ENCODE results near the gene NUFIP2. TPM values are rescaled to one million over a fixed set of nuclear protein-coding genes. Genes with fewer than 3 reads are reported as not detected.

Gene NUFIP2
- total RNA-seq, 1 donor from 2014 or later: 61.8 TPM

GRCh38 chr17:29263916-29264315 is 30.0 kb downstream of the NUFIP2 start:
- Mint-ChIP-seq H3K9me3 (no peaks in the 10 kb centered on the region), H3K36me3 (ENCODE audit: low read depth) (peaks cover 78% of the 10 kb centered on the region), H3K27me3 (no peaks in the 10 kb centered on the region), H3K4me3 (no peak overlapping the region), H3K27ac (no peak overlapping the region), H3K4me1 (no peaks in the 10 kb centered on the region)
- ChIA-PET POLR2A (no interaction called here), CTCF (no interaction called here)
- no peak for ATAC-seq (ENCODE audit: low read depth)
- no peak for TF ChIP-seq CTCF (IDR thresholded peaks at IDR 0.05)
- DNase-seq: no peak
- intact Hi-C loops (cut with micrococcal nuclease): no loop called here

- H3K27me3 Mint-ChIP-seq: no peaks in the 10 kb centered on the region
- H3K4me3 Mint-ChIP-seq: no peak overlapping the region
- peaks cover 62% of the 10 kb centered on the region for H3K36me3 Mint-ChIP-seq (ENCODE audit: low read depth)
- TF ChIP-seq CTCF (IDR thresholded peaks at IDR 0.05): no peak
- CTCF ChIA-PET: interaction anchor here (0.9 to 1.4 kb wide), 2 partner anchors 109 to 112 kb away, joined by 3 to 4 read pairs; no protein-coding TSS in a partner anchor
- ATAC-seq (ENCODE audit: low read depth): no peak
- no peaks in the 10 kb centered on the region for H3K9me3 Mint-ChIP-seq
- POLR2A ChIA-PET: interaction anchor here (0.6 kb wide), 1 partner anchor 109 kb away, joined by 3 read pairs; no protein-coding TSS in a partner anchor
- H3K27ac Mint-ChIP-seq: no peak overlapping the region
- peaks cover 3% of the 10 kb centered on the region for H3K4me1 Mint-ChIP-seq
- DNase-seq: no peak
- intact Hi-C loops (cut with micrococcal nuclease): no loop called here
Measured at GRCh38 chr17:29257756-29258155, 36.2 kb downstream of the NUFIP2 start.

DNA sequence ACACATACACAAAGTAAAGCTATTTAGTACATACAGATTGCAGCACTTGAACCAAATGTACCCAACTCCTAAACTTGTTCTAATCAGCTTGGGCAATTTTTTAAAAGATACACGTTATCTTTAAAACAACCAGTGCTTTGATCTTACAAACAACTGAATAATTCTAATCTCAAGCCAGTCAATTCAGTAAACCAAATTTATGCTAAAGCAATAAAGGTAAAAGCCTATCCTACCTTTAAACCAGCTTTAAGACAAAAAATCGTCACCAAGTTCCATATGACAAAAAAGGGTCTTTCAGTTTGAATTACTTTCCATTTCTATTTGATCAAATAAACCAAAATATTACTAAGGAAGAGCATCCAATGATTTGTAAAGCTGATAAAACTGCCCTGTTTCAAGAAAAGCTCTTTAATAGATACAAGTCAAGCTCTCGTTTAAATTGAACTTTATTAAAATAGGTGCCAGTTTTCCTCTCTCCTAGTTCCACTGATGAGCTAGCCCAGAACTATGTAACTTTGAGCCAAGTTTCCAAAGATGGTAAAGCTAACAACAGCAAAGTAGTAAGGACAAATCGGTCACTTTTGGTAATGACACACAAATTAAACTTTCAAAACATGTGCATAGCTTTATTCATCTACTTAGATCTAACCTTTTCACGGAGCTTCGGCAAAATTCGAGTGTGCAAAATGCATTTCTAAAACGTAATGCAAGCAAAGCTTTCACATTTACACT is 37.0 kb downstream of the NUFIP2 start:
- POLR2A ChIA-PET: interaction anchor here (0.8 kb wide), 1 partner anchor 117 kb away, joined by 3 read pairs; no protein-coding TSS in a partner anchor
- no peak overlapping the region for H3K4me3 Mint-ChIP-seq
- DNase-seq (no peak), ATAC-seq (ENCODE audit: low read depth) (no peak)
- CTCF ChIA-PET: interaction anchor here (0.9 to 1.7 kb wide), 3 partner anchors 16 to 113 kb away, joined by 3 to 4 read pairs (median 4); no protein-coding TSS in a partner anchor
- peaks cover 59% of the 10 kb centered on the region for H3K36me3 Mint-ChIP-seq (ENCODE audit: low read depth)
- intact Hi-C loops (cut with micrococcal nuclease): no loop called here
- H3K27me3 Mint-ChIP-seq: no peaks in the 10 kb centered on the region
- peaks cover 6% of the 10 kb centered on the region for H3K4me1 Mint-ChIP-seq
- no peak for TF ChIP-seq CTCF (IDR thresholded peaks at IDR 0.05)
- H3K9me3 Mint-ChIP-seq: no peaks in the 10 kb centered on the region
- H3K27ac Mint-ChIP-seq: no peak overlapping the region

GRCh38 chr17:29255926-29256522 is 37.9 kb downstream of the NUFIP2 start:
- POLR2A ChIA-PET: no interaction called here
- peaks cover 10% of the 10 kb centered on the region for H3K4me1 Mint-ChIP-seq
- intact Hi-C loops (cut with micrococcal nuclease): no loop called here
- no peak overlapping the region for H3K27ac Mint-ChIP-seq
- DNase-seq (no peak), ATAC-seq (ENCODE audit: low read depth) (no peak)
- CTCF ChIA-PET: interaction anchor here (1.2 to 1.7 kb wide), 2 partner anchors 15 to 107 kb away, joined by 3 to 4 read pairs; no protein-coding TSS in a partner anchor
- peaks cover 53% of the 10 kb centered on the region for H3K36me3 Mint-ChIP-seq (ENCODE audit: low read depth)
- TF ChIP-seq CTCF (IDR thresholded peaks at IDR 0.05): no peak
- H3K4me3 Mint-ChIP-seq: no peak overlapping the region
- no peaks in the 10 kb centered on the region for H3K27me3 Mint-ChIP-seq
- H3K9me3 Mint-ChIP-seq: no peaks in the 10 kb centered on the region

DNA sequence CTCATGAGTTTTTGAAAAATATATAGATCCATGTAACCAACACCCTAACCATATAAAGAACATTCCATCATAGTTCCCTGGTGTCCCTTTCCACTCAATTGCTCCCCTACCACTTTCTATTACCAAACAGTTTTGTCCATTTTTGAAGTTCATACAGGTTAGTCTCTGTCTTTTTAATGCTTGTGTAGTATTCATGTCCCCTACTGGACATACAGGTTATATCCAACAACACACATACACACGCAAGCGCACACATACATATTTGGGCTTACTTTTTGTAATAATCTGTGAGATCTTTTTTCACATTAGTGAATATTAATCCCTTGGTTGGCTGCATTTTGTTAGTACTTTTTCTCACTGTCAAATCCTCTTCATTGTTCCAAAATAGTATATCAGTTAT is 40.9 kb downstream of the NUFIP2 start:
- H3K9me3 Mint-ChIP-seq: no peaks in the 10 kb centered on the region
- intact Hi-C loops (cut with micrococcal nuclease): no loop called here
- no peak overlapping the region for H3K27ac Mint-ChIP-seq
- TF ChIP-seq CTCF (IDR thresholded peaks at IDR 0.05): no peak
- POLR2A ChIA-PET: no interaction called here
- H3K4me1 Mint-ChIP-seq: peaks cover 8% of the 10 kb centered on the region
- ATAC-seq (ENCODE audit: low read depth) (no peak), DNase-seq (no peak)
- H3K27me3 Mint-ChIP-seq: no peaks in the 10 kb centered on the region
- no peak overlapping the region for H3K4me3 Mint-ChIP-seq
- CTCF ChIA-PET: no interaction called here
- peaks cover 25% of the 10 kb centered on the region for H3K36me3 Mint-ChIP-seq (ENCODE audit: low read depth)

Data from activated B cell treated with CpG ODN at 0.5 μM for 24 hours (primary cell).